AG04450 (cell line): ENCODE measurements around the gene PRORP. TPM values are rescaled to one million over a fixed set of nuclear protein-coding genes. Genes with fewer than 3 reads are reported as not detected.
A peak's percentile ranks its signal among the peaks of the same experiment; 100 is the strongest.

ENCODE experiments used
- CTCF ChIA-PET: fragments of 300-600, 350-600 bp; formaldehyde crosslinking; extraction: SDS; loops from one replicate; lab custom pipeline; 2022; ENCODE audit warnings: antibody characterized with exemption, inconsistent platforms; lab: Charles Lee
- POLR2A ChIA-PET: fragments of 350-600 bp; formaldehyde crosslinking; extraction: SDS; loops from one replicate; lab custom pipeline; 2021; ENCODE audit warnings: antibody characterized with exemption, inconsistent platforms; lab: Yijun Ruan, JAX
- DNase-seq: peaks from one replicate; pipeline ENCODE4 v3.0.0-alpha.2; 2011; ENCODE audit warnings: low read depth, low spot score
- H3K27ac ChIP-seq: one replicate; pipeline ENCODE4 v1.5.1; 2012; ENCODE audit warnings: low read depth, low read length, control low read depth
- H3K27me3 ChIP-seq: one replicate; pipeline ENCODE4 v1.6.0; 2012; ENCODE audit warnings: low read length; ENCODE audit not compliant: control insufficient read depth, insufficient read depth
- H3K4me3 ChIP-seq: 2 replicates; pipeline ENCODE4 v1.5.1; 2011; ENCODE audit warnings: mild to moderate bottlenecking, low read depth, low read length, control low read depth
- H3K9me3 ChIP-seq: 2 replicates; pipeline ENCODE4 v1.5.1; 2012; ENCODE audit warnings: low read length; ENCODE audit not compliant: control insufficient read depth, insufficient read depth
- CTCF ChIP-seq: IDR thresholded peaks from 2 replicates; pipeline ENCODE4 v1.5.1; 2011; ENCODE audit warnings: low read depth, low read length, control low read depth, inconsistent platforms
- polyA plus RNA-seq: library from polyadenylated mRNA; depleted of rRNA; stranded (reverse); fragments of >200 nt; gene quantifications from 2 replicates; pipeline ENCODE4 v1.2.3, GENCODE V29; 2011

PRORP gene
- polyA plus RNA-seq, 1 experiment, result 34.9 TPM

- DNase-seq, result no peak
- Histone ChIP-seq H3K27ac (peak overlapping the region; percentile 1), H3K27me3 (no peaks in the 10 kb centered on the region), H3K4me3 (no peak overlapping the region), H3K9me3 (peaks cover 13% of the 10 kb centered on the region)
- CTCF ChIA-PET, result interaction anchor here (0.6 to 1.3 kb wide), 6 partner anchors 8 to 614 kb away, joined by 3 to 8 read pairs (median 4); no protein-coding TSS in a partner anchor
- TF ChIP-seq CTCF, result no peak
- POLR2A ChIA-PET, result no interaction called here
These were observed 11.4 kb downstream of the PRORP start for GRCh38 chr14:35133542-35134328.

GRCh38 chr14:35134329-35135123 lies 12.2 kb downstream of the PRORP start:
- Histone ChIP-seq H3K4me3 (no peak overlapping the region), H3K27ac (no peak overlapping the region), H3K9me3 (peaks cover 13% of the 10 kb centered on the region), H3K27me3 (no peaks in the 10 kb centered on the region)
- no peak for TF ChIP-seq CTCF
- ChIA-PET POLR2A (no interaction called here), CTCF (interaction anchor here (0.9 kb wide), 2 partner anchors 80 to 288 kb away, joined by 3 read pairs; no protein-coding TSS in a partner anchor)
- DNase-seq, result no peak

- TF ChIP-seq CTCF, result no peak
- no peak overlapping the region for H3K27ac ChIP-seq
- POLR2A ChIA-PET, result no interaction called here
- H3K27me3 ChIP-seq, result no peaks in the 10 kb centered on the region
- H3K4me3 ChIP-seq, result no peak overlapping the region
- CTCF ChIA-PET, result interaction anchor here (0.6 to 16.4 kb wide), 4 partner anchors 77 to 680 kb away, joined by 3 to 418 read pairs (median 5); no protein-coding TSS in a partner anchor
- no peaks in the 10 kb centered on the region for H3K9me3 ChIP-seq
- DNase-seq, result no peak
These were observed 16.2 kb downstream of the PRORP start for GRCh38 chr14:35138585-35138984.

- no peaks in the 10 kb centered on the region for H3K27me3 ChIP-seq
- DNase-seq, result no peak
- TF ChIP-seq CTCF, result peak; percentile 29
- H3K27ac ChIP-seq, result no peak overlapping the region
- CTCF ChIA-PET, result interaction anchor here (0.5 to 16.4 kb wide), 40 partner anchors 8 to 677 kb away, joined by 3 to 418 read pairs (median 4); partner anchors contain the start of genes INSM2, NFKBIA, PPP2R3C and PSMA6
- H3K4me3 ChIP-seq, result no peak overlapping the region
- H3K9me3 ChIP-seq, result no peaks in the 10 kb centered on the region
- POLR2A ChIA-PET, result interaction anchor here (0.5 to 1.0 kb wide), 2 partner anchors 263 to 275 kb away, joined by 3 to 4 read pairs; partner anchors contain the start of gene NFKBIA
These were observed 18.6 kb downstream of the PRORP start for GRCh38 chr14:35140718-35141581.
